HL-60 (cell line): ENCODE results near the gene CXCR6.

Experiments used
- CTCF ChIP-seq: IDR thresholded peaks from one replicate; pipeline ENCODE4 v1.5.1; 2011; ENCODE audit warnings: low read length, control low read depth, inconsistent platforms; ENCODE audit not compliant: insufficient read depth
- GABPA ChIP-seq: IDR thresholded peaks from 2 replicates; pipeline ENCODE4 v1.6.1; 2012; ENCODE audit warnings: low read depth
- POLR2AphosphoS5 ChIP-seq: IDR thresholded peaks from 2 replicates; pipeline ENCODE4 v1.6.1; 2012; ENCODE audit warnings: low read depth

- TF ChIP-seq CTCF (no peak), GABPA (no peak), POLR2AphosphoS5 (no peak)
These were observed 5.8 kb upstream of the CXCR6 start for GRCh38 chr3:45937206-45938042.
